ENCODE data around the gene GRIK2. TPM values are rescaled to one million over a fixed set of nuclear protein-coding genes. Genes with fewer than 3 reads are reported as not detected.

GRIK2 gene
- total and polyA plus RNA-seq, 2 of the 4 experiments (the other 2 are of a cell fraction), result 8.2 to 15.2 TPM

GRCh38 chr6:101422811-101423210 is 29.3 kb downstream of the GRIK2 start:
- Histone ChIP-seq H2BK15ac (ENCODE audit: low read depth, low read length) (no peak overlapping the region), H2BK5ac (ENCODE audit: low read depth, low read length, poor library complexity, severe bottlenecking) (no peak overlapping the region), H4K20me1 (ENCODE audit: insufficient read depth, low read length) (no peaks in the 10 kb centered on the region), H2BK20ac (ENCODE audit: low read depth, low read length) (no peak overlapping the region), H3K23ac (ENCODE audit: low read depth, low read length) (no peak overlapping the region), H4K91ac (ENCODE audit: insufficient read depth, low read depth, low read length) (no peak overlapping the region), H3K4ac (ENCODE audit: low read depth, low read length) (no peak overlapping the region), H3K18ac (ENCODE audit: low read depth, low read length) (no peak overlapping the region), H3K79me1 (ENCODE audit: low read depth in 1 of 2, low read length in 2 of 2) (peaks cover 2 to 8% of the 10 kb centered on the region in 2 experiments; a peak in 1 of 4 replicates), H3K14ac (replicated peaks; ENCODE audit: low read depth, low read length) (no peak overlapping the region), H2AK9ac (replicated peaks; ENCODE audit: low read depth, low read length, poor library complexity) (no peak overlapping the region), H3K27ac (ENCODE audit: insufficient read depth, low read length) (no peak overlapping the region), H3K27me3 (ENCODE audit: control insufficient read depth, insufficient read depth, low read length) (no peaks in the 10 kb centered on the region), H3K4me1 (ENCODE audit: control insufficient read depth, insufficient read depth, low read length) (no peaks in the 10 kb centered on the region), H2BK120ac (ENCODE audit: low read depth, low read length) (no peak overlapping the region), H2AFZ (replicated peaks; ENCODE audit: low read length, poor library complexity) (no peak overlapping the region), H3K9me1 (ENCODE audit: insufficient read depth, low read length) (0 out of 2 replicates have a peak, but pooled peaks cover 3% of the 10 kb centered on the region), H3K9me3 (ENCODE audit: control insufficient read depth, insufficient read depth, low read length) (no peaks in the 10 kb centered on the region; the same call in 1 of the 2 replicates), H3K56ac (ENCODE audit: extremely low read depth, insufficient read depth, low read length) (no peak overlapping the region), H2AK5ac (ENCODE audit: low read depth, low read length) (no peak overlapping the region), H4K5ac (ENCODE audit: low read depth, low read length) (no peak overlapping the region), H4K8ac (ENCODE audit: low read depth in 2 of 2, low read length in 2 of 2) (no peak overlapping the region), H3K9ac (ENCODE audit: low read depth, low read length) (no peak overlapping the region), H3K4me3 (ENCODE audit: insufficient read depth, low read depth, low read length) (no peak overlapping the region), H3K4me2 (ENCODE audit: low read depth, low read length) (no peak overlapping the region), H3K36me3 (ENCODE audit: control insufficient read depth, insufficient read depth, low read length) (0 out of 2 replicates have a peak, but pooled peaks cover 3% of the 10 kb centered on the region)
- in situ Hi-C loops (cut with MboI; ENCODE audit: low sequenced_read_pairs), result no loop called here
- dilution Hi-C loops (cut with HindIII; ENCODE audit: low sequenced_read_pairs, unreplicated experiment), result no loop called here
- CTCF ChIA-PET, result no interaction called here
- ATAC-seq (ENCODE audit: low read depth), result no peak
- WGBS, 2 experiments (ENCODE audit: extremely low coverage in 2 of 2, insufficient read length in 1 of 2), result no CpG with 5 or more reads among the region's 1 CpG
- intact Hi-C loops (cut with micrococcal nuclease), result no loop called here
- TF ChIP-seq MAZ (IDR thresholded peaks at IDR 0.05; ENCODE audit: borderline replicate concordance, low read depth, low read length) (no peak), CEBPB (IDR thresholded peaks at IDR 0.05; ENCODE audit: low read depth, low read length) (no peak), RCOR1 (IDR thresholded peaks at IDR 0.05; ENCODE audit: insufficient replicate concordance, low read length) (no peak), MXI1 (IDR thresholded peaks at IDR 0.05; ENCODE audit: borderline replicate concordance, low read depth, low read length) (no peak), RFX5 (IDR thresholded peaks at IDR 0.05; ENCODE audit: low read depth, low read length) (no peak), CHD1 (IDR thresholded peaks at IDR 0.05; ENCODE audit: low read depth, low read length) (no peak), MAFK (IDR thresholded peaks at IDR 0.05; ENCODE audit: low read depth, low read length) (no peak), NFE2L2 (IDR thresholded peaks at IDR 0.05; ENCODE audit: low read depth, low read length) (no peak), POLR2A (IDR thresholded peaks at IDR 0.05; ENCODE audit: low read depth, low read length) (no peak), RAD21 (IDR thresholded peaks at IDR 0.05; ENCODE audit: low read length) (no peak), ELK1 (IDR thresholded peaks at IDR 0.05; ENCODE audit: borderline replicate concordance, low read depth, low read length) (no peak), CTCF (conservative IDR thresholded peaks at IDR 0.05; ENCODE audit: low read depth, low read length) (no peak), BHLHE40 (IDR thresholded peaks at IDR 0.05; ENCODE audit: low read depth, low read length) (no peak), USF2 (IDR thresholded peaks at IDR 0.05; ENCODE audit: low read depth, low read length) (no peak), SMC3 (IDR thresholded peaks at IDR 0.05; ENCODE audit: low read depth, low read length) (no peak), FOS (IDR thresholded peaks at IDR 0.05; ENCODE audit: low read depth, low read length) (no peak)
- POLR2A ChIA-PET (ENCODE audit: unreplicated experiment), result no interaction called here
- no TSS peak for BruUV-seq (replicated peaks)
- peak; percentile 52 for DNase-seq

Measured in IMR-90 (cell line).